H9 (cell line): ENCODE data around the gene SEMA3E. TPM values are rescaled to one million over a fixed set of nuclear protein-coding genes. Genes with fewer than 3 reads are reported as not detected.

Experiments
- DNase-seq: peaks from one replicate; pipeline ENCODE4 v3.0.0-alpha.2; 2017
- H2AFZ ChIP-seq: one replicate; pipeline ENCODE4 v1.6.1; 2013; ENCODE audit warnings: mild to moderate bottlenecking, low read length, control low read depth, moderate library complexity
- H2AK5ac ChIP-seq: 2 replicates; pipeline ENCODE4 v1.6.1; 2013; ENCODE audit warnings: low read length, control low read depth, mixed read lengths; ENCODE audit not compliant: insufficient read length
- H2BK120ac ChIP-seq: one replicate; pipeline ENCODE4 v1.6.1; 2013; ENCODE audit warnings: low read depth, mild to moderate bottlenecking, low read length, control low read depth, inconsistent platforms; ENCODE audit not compliant: poor library complexity, severe bottlenecking
- H2BK12ac ChIP-seq: 2 replicates; pipeline ENCODE4 v1.6.1; 2013; ENCODE audit warnings: low read length, control low read depth, mixed read lengths, low read depth; ENCODE audit not compliant: insufficient read length
- H2BK15ac ChIP-seq: 2 replicates; pipeline ENCODE4 v1.6.1; 2013; ENCODE audit warnings: low read depth, low read length, control low read depth
- H2BK20ac ChIP-seq: one replicate; pipeline ENCODE4 v1.6.1; 2013; ENCODE audit warnings: low read depth, mild to moderate bottlenecking, low read length, control low read depth, inconsistent platforms; ENCODE audit not compliant: poor library complexity, severe bottlenecking
- H2BK5ac ChIP-seq: 2 replicates; pipeline ENCODE4 v1.6.1; 2013; ENCODE audit warnings: low read length, control low read depth, mixed read lengths; ENCODE audit not compliant: insufficient read length
- H3K14ac ChIP-seq: 2 replicates; pipeline ENCODE4 v1.6.1; 2013; ENCODE audit warnings: low read length, control low read depth; ENCODE audit not compliant: insufficient read depth
- H3K18ac ChIP-seq: 2 replicates; pipeline ENCODE4 v1.6.1; 2013; ENCODE audit warnings: low read depth, mild to moderate bottlenecking, mixed read lengths, low read length, control low read depth; ENCODE audit not compliant: insufficient read length
- H3K23ac ChIP-seq: 2 replicates; pipeline ENCODE4 v1.6.1; 2013; ENCODE audit warnings: low read length, control low read depth, mixed read lengths, low read depth; ENCODE audit not compliant: insufficient read length
- H3K23me2 ChIP-seq: 2 replicates; pipeline ENCODE4 v1.6.1; 2013; ENCODE audit warnings: low read depth, mild to moderate bottlenecking, mixed read lengths, low read length, control low read depth; ENCODE audit not compliant: insufficient read length, poor library complexity, severe bottlenecking
- H3K27ac ChIP-seq: 2 replicates; pipeline ENCODE4 v1.5.1; 2013; ENCODE audit warnings: low read length, control low read depth, mixed read lengths, low read depth; ENCODE audit not compliant: insufficient read length
- H3K27me3 ChIP-seq: 2 replicates; pipeline ENCODE4 v1.6.1; 2013; ENCODE audit warnings: low read length, control low read depth, inconsistent platforms; ENCODE audit not compliant: insufficient read depth
- H3K4ac ChIP-seq: 2 replicates; pipeline ENCODE4 v1.6.1; 2013; ENCODE audit warnings: low read depth, mild to moderate bottlenecking, control low read depth, inconsistent platforms, low read length, moderate library complexity
- H3K4me1 ChIP-seq: 2 replicates; pipeline ENCODE4 v1.6.1; 2013; ENCODE audit warnings: low read length, control low read depth, inconsistent platforms; ENCODE audit not compliant: insufficient read depth
- H3K4me2 ChIP-seq: 2 replicates; pipeline ENCODE4 v1.6.1; 2013; ENCODE audit warnings: low read length, control low read depth, mixed read lengths; ENCODE audit not compliant: insufficient read length, insufficient read depth
- H3K56ac ChIP-seq: 2 replicates; pipeline ENCODE4 v1.6.1; 2013; ENCODE audit warnings: low read depth, mild to moderate bottlenecking, mixed read lengths, low read length, control low read depth; ENCODE audit not compliant: insufficient read length
- H3K79me1 ChIP-seq: 2 replicates; pipeline ENCODE4 v1.6.1; 2013; ENCODE audit warnings: low read depth, mild to moderate bottlenecking, moderate library complexity, low read length, control low read depth, inconsistent platforms; ENCODE audit not compliant: insufficient read depth, poor library complexity, severe bottlenecking
- H3K79me2 ChIP-seq: 2 replicates; pipeline ENCODE4 v1.6.1; 2013; ENCODE audit warnings: low read length, control low read depth, inconsistent platforms; ENCODE audit not compliant: insufficient read depth
- H3K9ac ChIP-seq: 2 replicates; pipeline ENCODE4 v1.6.1; 2013; ENCODE audit warnings: low read length, control low read depth, mixed read lengths; ENCODE audit not compliant: insufficient read length; ENCODE audit errors: extremely low read depth
- H3K9me3 ChIP-seq: one replicate; pipeline ENCODE4 v1.6.1; 2013; ENCODE audit warnings: low read depth, low read length, inconsistent platforms; ENCODE audit not compliant: control insufficient read depth
- H3T11ph ChIP-seq: one replicate; pipeline ENCODE4 v1.6.1; 2013; ENCODE audit warnings: mild to moderate bottlenecking, low read length, control low read depth, inconsistent platforms
- H4K20me1 ChIP-seq: one replicate; pipeline ENCODE4 v1.6.1; 2013; ENCODE audit not compliant: control insufficient read depth, insufficient read length, insufficient read depth
- H4K5ac ChIP-seq: 2 replicates; pipeline ENCODE4 v1.6.1; 2013; ENCODE audit warnings: low read depth, mild to moderate bottlenecking, mixed read lengths, low read length, control low read depth; ENCODE audit not compliant: insufficient read length
- H4K8ac ChIP-seq: replicated peaks from 2 replicates; pipeline ENCODE4 v1.6.1; 2013; ENCODE audit warnings: low read length, control low read depth, mixed read lengths, low read depth; ENCODE audit not compliant: insufficient read length
- H4K91ac ChIP-seq: 2 replicates; pipeline ENCODE4 v1.6.1; 2013; ENCODE audit warnings: low read depth, mild to moderate bottlenecking, moderate library complexity, mixed read lengths, low read length, control low read depth; ENCODE audit not compliant: insufficient read length
- H3K27ac Mint-ChIP-seq, 3 experiments: 2 replicates in 2 of 3; 3 replicates in 1 of 3; pipeline ENCODE4 v1.8.0; 2020 to 2021; ENCODE audit warnings: mixed read lengths in 3 of 3, mild to moderate bottlenecking in 1 of 3, moderate library complexity in 1 of 3
- H3K27me3 Mint-ChIP-seq: 2 replicates; pipeline ENCODE4 v1.8.0; 2021; ENCODE audit warnings: low read depth, mild to moderate bottlenecking, moderate library complexity, mixed read lengths
- H3K36me3 Mint-ChIP-seq, 3 experiments: 2 replicates in 2 of 3; 3 replicates in 1 of 3; pipeline ENCODE4 v1.8.0; 2020 to 2021; ENCODE audit warnings: low read depth in 3 of 3, mixed read lengths in 3 of 3; ENCODE audit not compliant: insufficient read depth in 1 of 3
- H3K4me1 Mint-ChIP-seq, 2 experiments: 2 replicates each; pipeline ENCODE4 v1.8.0; 2020; ENCODE audit warnings: mixed read lengths in 2 of 2
- H3K4me3 Mint-ChIP-seq, 2 experiments: 2 replicates in 1 of 2; 3 replicates in 1 of 2; pipeline ENCODE4 v1.8.0; 2020 to 2021; ENCODE audit warnings: mild to moderate bottlenecking in 2 of 2, mixed read lengths in 2 of 2, moderate library complexity in 1 of 2
- H3K9me3 Mint-ChIP-seq, 2 experiments: 2 replicates in 1 of 2; 3 replicates in 1 of 2; pipeline ENCODE4 v1.8.0; 2020; ENCODE audit warnings: mild to moderate bottlenecking in 2 of 2, mixed read lengths in 2 of 2, moderate library complexity in 1 of 2
- CTCF ChIP-seq: fragments of 200-600 bp; sonication (generic); conservative IDR thresholded peaks from 3 replicates; pipeline ENCODE4 v1.8.0; 2021; ENCODE audit warnings: antibody characterized with exemption, mild to moderate bottlenecking
- WGBS: extraction: QIAGEN DNeasy Blood & Tissue Kit; methylation state at CpG from one replicate; pipeline ENCODE4 v1.1.7; 2013; ENCODE audit warnings: missing lambda C conversion rate, low lambda C conversion rate, mixed read lengths; ENCODE audit not compliant: insufficient read length; ENCODE audit errors: extremely low coverage; 5-methylcytosine and 5-hydroxymethylcytosine counted together
- total RNA-seq: library from RNA; stranded (reverse); gene quantifications from 2 replicates; pipeline ENCODE4 v1.2.1, GENCODE V29; 2021

The SEMA3E gene
- total RNA-seq, 1 experiment from 2014 or later = 0.39 TPM

DNA sequence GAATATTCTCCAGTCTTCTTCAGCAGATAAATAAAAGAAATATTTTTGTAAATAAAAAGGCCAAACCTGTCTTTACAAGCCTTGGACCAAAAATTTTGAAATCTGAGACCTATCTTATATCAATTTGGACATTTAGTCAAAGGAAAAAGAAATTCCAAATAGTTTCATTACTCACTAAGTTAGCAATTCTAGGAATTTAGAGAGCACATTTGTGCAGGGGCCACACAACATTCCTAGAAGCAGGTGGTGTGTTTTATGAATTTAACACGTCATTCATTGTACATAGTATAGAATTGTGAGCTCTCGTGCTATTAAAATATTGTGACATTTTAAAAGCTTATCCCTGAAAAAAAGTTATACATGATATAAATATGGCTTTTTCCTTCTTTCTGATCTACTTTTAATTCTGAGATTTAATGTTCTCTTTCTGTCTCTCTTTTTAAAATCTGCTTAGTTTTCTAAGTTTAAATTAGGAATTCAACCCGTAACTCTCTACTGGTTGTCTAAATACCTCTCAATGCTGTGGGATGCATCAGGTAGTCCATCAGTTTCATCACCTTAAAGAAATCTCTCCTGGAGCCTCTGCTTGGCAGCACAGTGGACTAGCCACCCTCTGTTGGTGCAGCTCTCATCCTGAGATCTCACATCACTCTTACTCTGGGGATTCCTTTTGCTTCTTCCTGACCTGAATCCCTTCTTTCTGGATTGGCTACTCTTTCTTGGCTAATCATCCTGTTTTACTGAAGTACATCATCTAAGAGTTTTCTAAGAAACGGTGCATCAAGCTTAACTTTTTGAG is 124.5 kb downstream of the SEMA3E start:
- Histone ChIP-seq H3K18ac (no peak overlapping the region), H3K14ac (no peak overlapping the region), H2BK120ac (no peak overlapping the region), H3K4me2 (no peak overlapping the region), H4K8ac (no peak overlapping the region), H3K27ac (no peak overlapping the region), H3K23ac (no peak overlapping the region), H3T11ph (no peak overlapping the region), H3K9ac (no peak overlapping the region), H2AFZ (no peak overlapping the region), H4K91ac (no peak overlapping the region), H3K56ac (no peak overlapping the region), H2AK5ac (no peak overlapping the region), H3K9me3 (no peaks in the 10 kb centered on the region), H3K23me2 (no peaks in the 10 kb centered on the region), H4K5ac (no peak overlapping the region), H3K79me1 (no peaks in the 10 kb centered on the region), H3K79me2 (no peaks in the 10 kb centered on the region), H3K4me1 (0 out of 2 replicates have a peak, but pooled peaks cover 2% of the 10 kb centered on the region), H4K20me1 (no peaks in the 10 kb centered on the region), H3K27me3 (no peaks in the 10 kb centered on the region), H2BK15ac (no peak overlapping the region), H2BK5ac (no peak overlapping the region), H2BK20ac (no peak overlapping the region), H2BK12ac (no peak overlapping the region), H3K4ac (no peak overlapping the region)
- H3K4me3 Mint-ChIP-seq = no peak overlapping the region
- no peaks in the 10 kb centered on the region for H3K36me3 Mint-ChIP-seq
- no peak overlapping the region for H3K27ac Mint-ChIP-seq
- DNase-seq = no peak
- no peaks in the 10 kb centered on the region; the same call in 1 of the 2 replicates for H3K27me3 Mint-ChIP-seq
- no CpG with 5 or more reads among the region's 4 CpGs for WGBS
- no peak for TF ChIP-seq CTCF
- H3K9me3 Mint-ChIP-seq = no peaks in the 10 kb centered on the region
- peaks cover 0 to 2% of the 10 kb centered on the region in 2 experiments; a peak in 1 of 4 replicates for H3K4me1 Mint-ChIP-seq
